ENCODE measurements around the gene CHMP2A. TPM values are rescaled to one million over a fixed set of nuclear protein-coding genes. Genes with fewer than 3 reads are reported as not detected.
A peak's percentile ranks its signal among the peaks of the same experiment; 100 is the strongest.

The CHMP2A gene
- total and polyA plus RNA-seq, 2 of the 8 experiments (the other 6 are each of a cell fraction or from before 2014, with no cell fraction given): 70.0 to 132 TPM

GRCh38 chr19:58552655-58553054, 2.2 kb downstream of the CHMP2A start:
- no peak overlapping the region for H4K5ac ChIP-seq (ENCODE audit: insufficient read length, low read depth, low read length)
- no peak overlapping the region for H3K18ac ChIP-seq (ENCODE audit: extremely low read depth, low read length)
- H3K23me2 ChIP-seq (ENCODE audit: low read depth, low read length): peaks cover 14% of the 10 kb centered on the region
- DNase-seq (ENCODE audit: low read depth in 1 of 2, low spot score in 2 of 2): no peak
- H3K79me2 ChIP-seq (ENCODE audit: control insufficient read depth in 1 of 2, insufficient read depth in 2 of 2, low read length in 2 of 2): peaks cover 7 to 34% of the 10 kb centered on the region in 2 experiments
- H2BK12ac ChIP-seq (ENCODE audit: low read depth, low read length): no peak overlapping the region
- peaks cover 41 to 62% (median 53%) of the 10 kb centered on the region in 4 experiments for H3K36me3 ChIP-seq (ENCODE audit: control insufficient read depth in 2 of 4, insufficient read depth in 4 of 4, low read length in 3 of 4)
- no peak overlapping the region for H3K4me3 ChIP-seq (ENCODE audit: extremely low read depth in 1 of 4, insufficient read depth in 2 of 4, low read depth in 3 of 4, low read length in 4 of 4)
- no peak overlapping the region for H3K9ac ChIP-seq (replicated peaks in 1 of 4; ENCODE audit: extremely low read depth in 1 of 4, low read depth in 3 of 4, low read length in 3 of 4)
- 96% methylated on average over 2 of the region's 2 CpGs; no CpG with 5 or more reads in 1 of the 2 experiments for WGBS, 2 experiments (ENCODE audit: extremely low coverage in 1 of 2, insufficient coverage in 1 of 2, insufficient read length in 1 of 2, insufficient replicate concordance in 2 of 2, low coverage in 1 of 2, low lambda C conversion rate in 2 of 2, missing lambda C conversion rate in 1 of 2)
- H4K91ac ChIP-seq (replicated peaks; ENCODE audit: insufficient read length, low read length): no peak overlapping the region
- ChIA-PET CTCF (ENCODE audit: partially characterized antibody) (interaction anchor here (1.4 to 4.6 kb wide), 3 partner anchors 28 to 39 kb away, joined by 4 to 33 read pairs (median 24); partner anchors contain the start of gene ZBTB45), POLR2A (ENCODE audit: partially characterized antibody) (interaction anchor here (0.6 to 13.8 kb wide), 8 partner anchors 8 to 32 kb away, joined by 3 to 650 read pairs (median 18); partner anchors contain the start of genes MZF1, SLC27A5, TRIM28 and UBE2M)
- H2AK5ac ChIP-seq (ENCODE audit: low read depth, low read length): no peak overlapping the region
- H3K27ac ChIP-seq (ENCODE audit: low read depth, low read length): no peak overlapping the region
- H3K56ac ChIP-seq (replicated peaks; ENCODE audit: insufficient read length, low read depth, low read length): no peak overlapping the region
- no peak overlapping the region for H2BK20ac ChIP-seq (ENCODE audit: low read length)
- no peak overlapping the region for H2BK5ac ChIP-seq (ENCODE audit: low read depth, low read length)
- no peak for FAIRE-seq
- H3K4me1 ChIP-seq (replicated peaks in 1 of 4; ENCODE audit: control insufficient read depth in 3 of 4, insufficient read depth in 4 of 4, low read length in 3 of 4): peaks cover 0 to 21% (median 12%) of the 10 kb centered on the region in 4 experiments; a peak in 6 of 7 replicates
- H3K23ac ChIP-seq (ENCODE audit: insufficient read length): no peak overlapping the region
- H4K20me1 ChIP-seq (replicated peaks in 1 of 2; ENCODE audit: control insufficient read depth in 1 of 2, insufficient read depth in 2 of 2, low read length in 2 of 2): peaks cover 15 to 35% of the 10 kb centered on the region in 2 experiments
- TF ChIP-seq POLR2A (IDR thresholded peaks at IDR 0.05; ENCODE audit: control extremely low read depth in 1 of 2, low read depth in 2 of 2, low read length in 2 of 2) (peak in 1 of 2 experiments; percentile 9; a peak in 2 of 3 replicates), CBX5 (IDR thresholded peaks at IDR 0.05; ENCODE audit: low read depth, low read length) (no peak)
- H2BK15ac ChIP-seq (ENCODE audit: low read length): no peak overlapping the region
- no peak overlapping the region for H2AFZ ChIP-seq (ENCODE audit: low read length)
- no peak overlapping the region for H4K8ac ChIP-seq (ENCODE audit: extremely low read depth, insufficient read depth, low read length)
- H2BK120ac ChIP-seq (replicated peaks; ENCODE audit: low read depth, low read length): no peak overlapping the region
- H3K27me3 ChIP-seq (replicated peaks in 1 of 4; ENCODE audit: control insufficient read depth in 3 of 4, extremely low read depth in 1 of 4, insufficient read depth in 3 of 4, low read length in 3 of 4): no peaks in the 10 kb centered on the region
- no peak overlapping the region for H3K4me2 ChIP-seq (ENCODE audit: insufficient read depth in 1 of 2, low read depth in 2 of 2, low read length in 2 of 2)
- H3K14ac ChIP-seq (ENCODE audit: insufficient read length): no peak overlapping the region
- H3K79me1 ChIP-seq (ENCODE audit: low read depth, low read length): peaks cover 17% of the 10 kb centered on the region
- H3K4ac ChIP-seq (replicated peaks; ENCODE audit: insufficient read length, low read depth, low read length): no peak overlapping the region
- no peaks in the 10 kb centered on the region for H3K9me3 ChIP-seq (ENCODE audit: insufficient read depth in 2 of 2, low read depth in 1 of 2, low read length in 1 of 2)

Measured in H1 (cell line).